Esophagus muscularis mucosa (tissue), 4 donors: ENCODE data around the gene ADAMTSL4.
"Not testable (repeated sequence)": the region's sequence is repeated elsewhere in the genome, so short reads cannot be mapped to it uniquely, and the experiment has no call there.

Source experiments
- EP300 ChIP-seq: sonication (generic); formaldehyde crosslinking; IDR thresholded peaks from one replicate; pipeline ENCODE4 v1.6.1; 2017; ENCODE audit warnings: antibody characterized with exemption
- POLR2A ChIP-seq: fragments of 450-650 bp; IDR thresholded peaks from one replicate; pipeline ENCODE4 v1.6.1; 2017; ENCODE audit warnings: antibody characterized with exemption, moderate library complexity, mild to moderate bottlenecking, low read depth
- POLR2AphosphoS5 ChIP-seq, 2 donors: sonication (generic); formaldehyde crosslinking; IDR thresholded peaks; one replicate each; pipeline ENCODE4 v1.6.1; 2017; ENCODE audit warnings: antibody characterized with exemption in 2 of 2
- TF ChIP-seq, protein P1 (sequence below), 3 experiments: fragments of 200-600 bp in 2 of 3; fragments of 450-650 bp in 1 of 3; sonication (generic) in 2 of 3; IDR thresholded peaks; one replicate each; pipeline ENCODE4 v1.5.1; 2017 to 2019; ENCODE audit warnings: antibody characterized with exemption in 3 of 3, mild to moderate bottlenecking in 2 of 3, moderate library complexity in 1 of 3

DNA sequence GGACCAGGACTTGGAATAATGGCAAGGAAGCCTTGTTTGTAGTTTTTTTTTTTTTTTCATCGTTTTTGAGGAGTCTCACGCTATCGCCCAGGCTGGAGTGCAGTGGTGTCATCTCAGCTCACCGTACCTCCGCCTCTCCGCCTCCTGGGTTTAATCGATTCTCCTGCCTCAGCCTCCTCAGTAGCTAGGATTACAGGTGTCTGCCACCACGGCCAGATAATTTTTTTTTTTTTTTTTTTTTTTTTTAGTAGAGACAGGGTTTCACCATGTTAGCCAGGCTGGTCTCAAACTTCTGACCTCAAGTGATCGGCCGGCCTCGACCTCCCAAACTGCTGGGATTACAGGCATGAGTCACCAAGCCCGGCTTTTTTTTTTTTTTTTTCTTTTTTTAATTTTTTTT, 53.2 kb downstream of the ADAMTSL4 start:
- TF ChIP-seq, protein P1, sequence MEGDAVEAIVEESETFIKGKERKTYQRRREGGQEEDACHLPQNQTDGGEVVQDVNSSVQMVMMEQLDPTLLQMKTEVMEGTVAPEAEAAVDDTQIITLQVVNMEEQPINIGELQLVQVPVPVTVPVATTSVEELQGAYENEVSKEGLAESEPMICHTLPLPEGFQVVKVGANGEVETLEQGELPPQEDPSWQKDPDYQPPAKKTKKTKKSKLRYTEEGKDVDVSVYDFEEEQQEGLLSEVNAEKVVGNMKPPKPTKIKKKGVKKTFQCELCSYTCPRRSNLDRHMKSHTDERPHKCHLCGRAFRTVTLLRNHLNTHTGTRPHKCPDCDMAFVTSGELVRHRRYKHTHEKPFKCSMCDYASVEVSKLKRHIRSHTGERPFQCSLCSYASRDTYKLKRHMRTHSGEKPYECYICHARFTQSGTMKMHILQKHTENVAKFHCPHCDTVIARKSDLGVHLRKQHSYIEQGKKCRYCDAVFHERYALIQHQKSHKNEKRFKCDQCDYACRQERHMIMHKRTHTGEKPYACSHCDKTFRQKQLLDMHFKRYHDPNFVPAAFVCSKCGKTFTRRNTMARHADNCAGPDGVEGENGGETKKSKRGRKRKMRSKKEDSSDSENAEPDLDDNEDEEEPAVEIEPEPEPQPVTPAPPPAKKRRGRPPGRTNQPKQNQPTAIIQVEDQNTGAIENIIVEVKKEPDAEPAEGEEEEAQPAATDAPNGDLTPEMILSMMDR (IDR thresholded peaks at IDR 0.05), result not testable (repeated sequence)
- TF ChIP-seq POLR2AphosphoS5 (IDR thresholded peaks at IDR 0.05); POLR2A; EP300: not testable (repeated sequence)
